Type B pancreatic cell (in vitro differentiated cells): ENCODE data around the gene NFKBIA. TPM values are rescaled to one million over a fixed set of nuclear protein-coding genes. Genes with fewer than 3 reads are reported as not detected.
A peak's percentile ranks its signal among the peaks of the same experiment; 100 is the strongest.
"Not testable (repeated sequence)": the region's sequence is repeated elsewhere in the genome, so short reads cannot be mapped to it uniquely, and the experiment has no call there.

Source experiments
- DNase-seq: peaks from one replicate; pipeline ENCODE4 v3.0.0; 2021; ENCODE audit warnings: mixed read lengths; ENCODE audit not compliant: unreplicated experiment; ENCODE audit errors: extremely low spot score
- H3K27ac Mint-ChIP-seq: 2 replicates; pipeline ENCODE4 v1.8.0; 2021; ENCODE audit warnings: mild to moderate bottlenecking, mixed read lengths
- H3K27me3 Mint-ChIP-seq: 2 replicates; pipeline ENCODE4 v1.8.0; 2021; ENCODE audit warnings: mixed read lengths
- H3K36me3 Mint-ChIP-seq: 2 replicates; pipeline ENCODE4 v1.8.0; 2021; ENCODE audit warnings: mixed read lengths
- H3K4me1 Mint-ChIP-seq: one replicate; pipeline ENCODE4 v1.8.0; 2021; ENCODE audit warnings: mixed read lengths; ENCODE audit not compliant: unreplicated experiment
- H3K4me3 Mint-ChIP-seq: 2 replicates; pipeline ENCODE4 v1.8.0; 2021; ENCODE audit warnings: mild to moderate bottlenecking, mixed read lengths
- H3K9me3 Mint-ChIP-seq: 2 replicates; pipeline ENCODE4 v1.8.0; 2021; ENCODE audit warnings: mixed read lengths
- CTCF ChIP-seq: fragments of 200-600 bp; sonication (generic); conservative IDR thresholded peaks from 2 replicates; pipeline ENCODE4 v1.5.0; 2021; ENCODE audit warnings: antibody characterized with exemption, mild to moderate bottlenecking
- long read RNA-seq: library from polyadenylated mRNA; unstranded; transcript quantifications from one replicate; pipeline ENCODE4 v2.0.0, GENCODE V29; 2020
- total RNA-seq: library from RNA; stranded (reverse); gene quantifications from 2 replicates; pipeline ENCODE4 v1.2.1, GENCODE V29; 2021; ENCODE audit warnings: low replicate concordance

Gene NFKBIA
- total RNA-seq = 63.4 and 132 TPM in 2 replicates
- long read RNA-seq, transcript NFKBIA-201 (6 exons, 1,558 nt) = major isoform, 31 of 39 reads
- long read RNA-seq, partial matches to known transcripts = 1 of 39 reads
- long read RNA-seq, other reads (novel, unspliced or antisense) = 6 of 39 reads

- peaks cover 32% of the 10 kb centered on the region for H3K4me1 Mint-ChIP-seq
- H3K4me3 Mint-ChIP-seq = peak within 1 kb of the TSS; percentile 96
- peak; percentile 90 for DNase-seq
- peaks cover 16% of the 10 kb centered on the region for H3K36me3 Mint-ChIP-seq
- no peaks in the 10 kb centered on the region for H3K9me3 Mint-ChIP-seq
- H3K27ac Mint-ChIP-seq = peak within 1 kb of the TSS; percentile 96
- peak; percentile 44 for TF ChIP-seq CTCF
- H3K27me3 Mint-ChIP-seq = no peaks in the 10 kb centered on the region
Measured at GRCh38 chr14:35404449-35405303, at the start of gene NFKBIA. Gene NFKBIA (minus strand): TSS chr14:35404749. CDS start chr14:35404644, 105 bp downstream.

GRCh38 chr14:35446450-35446849, 41.9 kb upstream of the NFKBIA start:
- H3K27me3 Mint-ChIP-seq = no peaks in the 10 kb centered on the region
- no peak overlapping the region for H3K4me3 Mint-ChIP-seq
- TF ChIP-seq CTCF = no peak
- H3K4me1 Mint-ChIP-seq = no peaks in the 10 kb centered on the region
- H3K9me3 Mint-ChIP-seq = no peaks in the 10 kb centered on the region
- no peaks in the 10 kb centered on the region for H3K36me3 Mint-ChIP-seq
- H3K27ac Mint-ChIP-seq = no peak overlapping the region
- DNase-seq = no peak

- H3K27me3 Mint-ChIP-seq = no peaks in the 10 kb centered on the region
- no peak for TF ChIP-seq CTCF
- H3K4me3 Mint-ChIP-seq = no peak overlapping the region
- H3K27ac Mint-ChIP-seq = no peak overlapping the region
- H3K4me1 Mint-ChIP-seq = no peaks in the 10 kb centered on the region
- DNase-seq = no peak
- H3K36me3 Mint-ChIP-seq = no peaks in the 10 kb centered on the region
- no peaks in the 10 kb centered on the region for H3K9me3 Mint-ChIP-seq
Measured at GRCh38 chr14:35444104-35444503, 39.6 kb upstream of the NFKBIA start.

- TF ChIP-seq CTCF = no peak
- Mint-ChIP-seq H3K27ac (no peak overlapping the region), H3K4me3 (no peak overlapping the region), H3K9me3 (no peaks in the 10 kb centered on the region), H3K36me3 (no peaks in the 10 kb centered on the region), H3K27me3 (no peaks in the 10 kb centered on the region), H3K4me1 (no peaks in the 10 kb centered on the region)
- no peak for DNase-seq
Measured at GRCh38 chr14:35441160-35441559, 36.6 kb upstream of the NFKBIA start.

- no peaks in the 10 kb centered on the region for H3K36me3 Mint-ChIP-seq
- DNase-seq = no peak
- H3K4me3 Mint-ChIP-seq = no peak overlapping the region
- no peaks in the 10 kb centered on the region for H3K9me3 Mint-ChIP-seq
- no peaks in the 10 kb centered on the region for H3K4me1 Mint-ChIP-seq
- no peak overlapping the region for H3K27ac Mint-ChIP-seq
- H3K27me3 Mint-ChIP-seq = no peaks in the 10 kb centered on the region
- peak; percentile 74 for TF ChIP-seq CTCF
Measured at GRCh38 chr14:35438910-35439713, 34.6 kb upstream of the NFKBIA start.

GRCh38 chr14:35438492-35438891, 33.9 kb upstream of the NFKBIA start:
- H3K9me3 Mint-ChIP-seq, H3K27ac Mint-ChIP-seq, H3K36me3 Mint-ChIP-seq, H3K4me1 Mint-ChIP-seq, H3K27me3 Mint-ChIP-seq, H3K4me3 Mint-ChIP-seq, DNase-seq: not testable (repeated sequence)
